Parathyroid adenoma (tissue), 2 donors: ENCODE data around the gene DNASE1L2.
A peak's percentile ranks its signal among the peaks of the same experiment; 100 is the strongest.

ENCODE experiments used
- H2AFZ ChIP-seq: fragments of 300-600 bp; sonication (generic); one replicate; pipeline ENCODE4 v1.7.0; 2017; ENCODE audit warnings: antibody characterized with exemption, mild to moderate bottlenecking
- H3K27ac ChIP-seq: fragments of 300-600 bp; sonication (generic); one replicate; pipeline ENCODE4 v1.7.0; 2017
- H3K27me3 ChIP-seq: fragments of 300-600 bp; sonication (generic); one replicate; pipeline ENCODE4 v1.7.0; 2017; ENCODE audit warnings: low read length; ENCODE audit not compliant: control insufficient read depth, insufficient read depth
- H3K36me3 ChIP-seq: fragments of 300-600 bp; sonication (generic); one replicate; pipeline ENCODE4 v1.7.0; 2017; ENCODE audit warnings: low read length; ENCODE audit not compliant: control insufficient read depth, insufficient read depth
- H3K4me1 ChIP-seq: fragments of 300-600 bp; sonication (generic); one replicate; pipeline ENCODE4 v1.7.0; 2017; ENCODE audit warnings: control low read depth
- H3K4me2 ChIP-seq: fragments of 300-600 bp; sonication (generic); one replicate; pipeline ENCODE4 v1.7.0; 2017; ENCODE audit warnings: low read length
- H3K4me3 ChIP-seq: fragments of 300-600 bp; sonication (generic); one replicate; pipeline ENCODE4 v1.7.0; 2017; ENCODE audit warnings: low read depth, low read length
- H3K79me2 ChIP-seq: fragments of 300-600 bp; sonication (generic); one replicate; pipeline ENCODE4 v1.7.0; 2017; ENCODE audit warnings: control low read depth
- H3K9ac ChIP-seq: fragments of 300-600 bp; sonication (generic); one replicate; pipeline ENCODE4 v1.7.0; 2017; ENCODE audit warnings: mild to moderate bottlenecking
- H3K9me3 ChIP-seq: fragments of 300-600 bp; sonication (generic); one replicate; pipeline ENCODE4 v1.7.0; 2017; ENCODE audit warnings: low read length; ENCODE audit not compliant: control insufficient read depth
- CTCF ChIP-seq: fragments of 300-600 bp; sonication (generic); IDR thresholded peaks from one replicate; pipeline ENCODE4 v1.7.0; 2017; ENCODE audit warnings: antibody characterized with exemption, mild to moderate bottlenecking
- donor health status: primary hyperparathyroidism.

The DNASE1L2 gene

DNA sequence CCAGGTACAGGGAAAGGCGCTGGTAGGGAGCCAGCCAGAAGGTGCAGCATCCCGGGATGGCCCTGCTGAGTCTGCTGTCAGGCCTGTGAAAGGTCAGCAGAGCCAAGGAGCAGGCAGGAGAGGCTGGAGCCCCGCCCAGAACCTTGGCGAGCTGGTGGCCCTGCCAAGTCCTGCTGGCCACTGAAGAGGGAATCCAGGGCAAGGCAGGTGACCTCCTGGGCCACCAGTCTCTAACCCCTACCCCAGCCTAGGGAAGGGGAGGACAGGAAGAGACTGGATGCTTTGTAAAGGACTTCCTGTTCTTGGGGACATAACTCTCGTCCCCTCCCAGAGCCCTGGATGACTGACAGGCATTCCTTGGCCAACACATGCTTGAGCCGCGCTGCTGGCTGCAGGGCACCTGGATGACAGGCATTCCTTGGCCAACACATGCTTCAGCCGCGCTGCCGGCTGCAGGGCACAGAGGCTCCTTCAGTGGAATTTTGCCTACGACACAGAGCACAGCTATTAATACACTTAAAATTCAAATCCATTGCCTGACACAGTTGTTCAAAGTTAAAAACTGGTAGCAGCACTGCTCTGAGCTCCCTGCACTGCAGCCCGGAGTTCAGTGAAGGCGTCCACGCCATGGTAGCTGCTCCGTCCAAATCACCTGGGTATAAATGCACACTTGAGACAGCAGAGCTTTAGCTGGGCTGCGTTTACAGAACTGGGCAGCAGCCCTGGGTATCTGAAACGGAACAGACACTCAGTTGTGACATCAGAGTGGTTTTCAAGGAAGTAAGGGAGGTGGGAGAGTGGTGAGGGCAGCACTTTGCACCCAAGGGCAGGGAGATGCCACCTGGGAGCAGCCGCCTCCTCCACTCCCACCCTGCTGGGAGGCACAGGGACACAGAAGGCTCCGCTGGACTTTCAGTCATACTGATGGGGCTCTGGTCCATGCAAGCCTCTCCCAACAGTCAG is 23.6 kb upstream of the DNASE1L2 start:
- Histone ChIP-seq H2AFZ (no peak overlapping the region), H3K79me2 (no peaks in the 10 kb centered on the region), H3K4me2 (peak overlapping the region; percentile 29), H3K9ac (no peak overlapping the region), H3K4me3 (peak overlapping the region; percentile 19), H3K9me3 (no peaks in the 10 kb centered on the region), H3K27me3 (no peaks in the 10 kb centered on the region), H3K27ac (peak overlapping the region; percentile 61), H3K4me1 (peaks cover 23% of the 10 kb centered on the region), H3K36me3 (no peaks in the 10 kb centered on the region)
- TF ChIP-seq CTCF = no peak

GRCh38 chr16:2213817-2214718 is 22.2 kb upstream of the DNASE1L2 start:
- TF ChIP-seq CTCF = no peak
- Histone ChIP-seq H3K79me2 (no peaks in the 10 kb centered on the region), H3K9ac (no peak overlapping the region), H3K27ac (no peak overlapping the region), H3K4me2 (peak overlapping the region; percentile 79), H3K27me3 (no peaks in the 10 kb centered on the region), H2AFZ (peak overlapping the region; percentile 79), H3K4me3 (peak overlapping the region; percentile 50), H3K4me1 (peaks cover 23% of the 10 kb centered on the region), H3K9me3 (no peaks in the 10 kb centered on the region), H3K36me3 (no peaks in the 10 kb centered on the region)

GRCh38 chr16:2214719-2214968 is 21.6 kb upstream of the DNASE1L2 start, which contains the start of gene PGP:
PGP (minus strand) TSS chr16:2214840; CDS start chr16:2214777, 63 bp downstream.
- H3K4me1 ChIP-seq = peaks cover 23% of the 10 kb centered on the region
- peak within 1 kb of the TSS; percentile 64 for H3K4me3 ChIP-seq
- H2AFZ ChIP-seq = peak within 1 kb of the TSS; percentile 98
- H3K79me2 ChIP-seq = no peaks in the 10 kb centered on the region
- no peaks in the 10 kb centered on the region for H3K27me3 ChIP-seq
- no peaks in the 10 kb centered on the region for H3K9me3 ChIP-seq
- H3K9ac ChIP-seq = peak within 1 kb of the TSS; percentile 35
- H3K4me2 ChIP-seq = peak within 1 kb of the TSS; percentile 98
- peak within 1 kb of the TSS; percentile 90 for H3K27ac ChIP-seq
- H3K36me3 ChIP-seq = no peaks in the 10 kb centered on the region
- no peak for TF ChIP-seq CTCF

DNA sequence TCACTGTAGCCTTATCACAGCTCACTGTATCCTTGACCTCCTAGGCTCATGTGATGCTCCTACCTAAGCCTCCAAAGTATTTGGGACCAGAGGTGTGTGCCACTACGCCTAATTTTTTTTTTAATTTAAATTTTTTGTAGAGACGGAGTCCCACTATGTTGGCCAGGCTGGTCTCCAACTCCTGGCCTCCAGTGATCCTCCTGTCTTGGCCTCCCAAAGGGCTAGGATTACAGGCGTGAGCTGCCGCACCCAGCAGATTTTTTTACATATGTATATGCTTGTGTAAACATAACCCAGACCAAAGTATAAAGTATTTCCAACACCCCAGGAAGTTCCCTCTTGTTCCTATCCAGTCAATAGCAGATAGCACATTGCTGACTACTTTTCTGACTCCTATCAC is 19.9 kb upstream of the DNASE1L2 start:
- no peak overlapping the region for H2AFZ ChIP-seq
- H3K4me3 ChIP-seq = no peak overlapping the region
- no peak for TF ChIP-seq CTCF
- H3K9ac ChIP-seq = no peak overlapping the region
- H3K9me3 ChIP-seq = no peaks in the 10 kb centered on the region
- H3K27ac ChIP-seq = no peak overlapping the region
- H3K27me3 ChIP-seq = no peaks in the 10 kb centered on the region
- H3K36me3 ChIP-seq = no peaks in the 10 kb centered on the region
- H3K79me2 ChIP-seq = no peaks in the 10 kb centered on the region
- H3K4me2 ChIP-seq = no peak overlapping the region
- H3K4me1 ChIP-seq = peaks cover 23% of the 10 kb centered on the region
